ENCODE data around the gene WWOX. TPM values are rescaled to one million over a fixed set of nuclear protein-coding genes. Genes with fewer than 3 reads are reported as not detected.
A peak's percentile ranks its signal among the peaks of the same experiment; 100 is the strongest.

Gene WWOX
- total RNA-seq, 4 donors from 2014 or later: 135 to 209 (median 159) TPM

GRCh38 chr16:78284957-78285434, 185.5 kb downstream of the WWOX start:
- TF ChIP-seq CTCF (IDR thresholded peaks at IDR 0.05) (no peak), POLR2A (IDR thresholded peaks at IDR 0.05) (no peak)
- intact Hi-C loops (cut with DNase I): no loop called here
- 95 to 97% methylated on average over 3 of the region's 3 CpGs for WGBS, 2 donors
- H3K4me1 ChIP-seq: peaks cover 6 to 14% of the 10 kb centered on the region in 2 donors
- H3K27ac ChIP-seq: no peak overlapping the region
- DNase-seq: no peak
- H3K4me3 ChIP-seq (replicated peaks in 1 of 3): no peak overlapping the region
- no peaks in the 10 kb centered on the region for H3K36me3 ChIP-seq
- no peaks in the 10 kb centered on the region for H3K27me3 ChIP-seq
- H3K9me3 ChIP-seq: no peaks in the 10 kb centered on the region

GRCh38 chr16:78285437-78285922, 186.0 kb downstream of the WWOX start:
- Histone ChIP-seq H3K4me3 (replicated peaks in 1 of 3) (no peak overlapping the region), H3K4me1 (peaks cover 7 to 19% of the 10 kb centered on the region in 2 donors), H3K9me3 (no peaks in the 10 kb centered on the region), H3K27ac (no peak overlapping the region), H3K36me3 (no peaks in the 10 kb centered on the region), H3K27me3 (no peaks in the 10 kb centered on the region)
- 77 to 98% methylated on average over 6 of the region's 6 CpGs for WGBS, 2 donors
- intact Hi-C loops (cut with DNase I): no loop called here
- no peak for DNase-seq
- TF ChIP-seq POLR2A (IDR thresholded peaks at IDR 0.05): no peak
- no peak for TF ChIP-seq CTCF (IDR thresholded peaks at IDR 0.05)

- Histone ChIP-seq H3K27ac (no peak overlapping the region), H3K36me3 (no peaks in the 10 kb centered on the region), H3K4me3 (replicated peaks in 1 of 3) (no peak overlapping the region), H3K4me1 (peaks cover 13 to 25% of the 10 kb centered on the region in 2 donors), H3K27me3 (no peaks in the 10 kb centered on the region), H3K9me3 (no peaks in the 10 kb centered on the region)
- no peak for TF ChIP-seq POLR2A (IDR thresholded peaks at IDR 0.05)
- no peak for TF ChIP-seq CTCF (IDR thresholded peaks at IDR 0.05)
- no peak for DNase-seq
- 94 to 95% methylated on average over 4 of the region's 4 CpGs for WGBS, 2 donors
- intact Hi-C loops (cut with DNase I): no loop called here
Measured at GRCh38 chr16:78286065-78286464, 186.6 kb downstream of the WWOX start.

- no peak for TF ChIP-seq CTCF (IDR thresholded peaks at IDR 0.05)
- no peak for TF ChIP-seq POLR2A (IDR thresholded peaks at IDR 0.05)
- no peaks in the 10 kb centered on the region for H3K27me3 ChIP-seq
- no peak overlapping the region for H3K4me3 ChIP-seq (replicated peaks in 1 of 3)
- 60 to 89% methylated on average over 9 of the region's 9 CpGs for WGBS, 2 donors
- DNase-seq: peak in 1 of 2 donors; percentile 60
- H3K27ac ChIP-seq: peak overlapping the region in 1 of 3 donors; percentile 74
- H3K9me3 ChIP-seq: no peaks in the 10 kb centered on the region
- no peaks in the 10 kb centered on the region for H3K36me3 ChIP-seq
- intact Hi-C loops (cut with DNase I): no loop called here
- peaks cover 26 to 42% of the 10 kb centered on the region in 2 donors for H3K4me1 ChIP-seq
Measured at GRCh38 chr16:78288888-78289287, 189.4 kb downstream of the WWOX start.

- TF ChIP-seq POLR2A (IDR thresholded peaks at IDR 0.05): no peak
- Histone ChIP-seq H3K4me1 (peaks cover 26 to 42% of the 10 kb centered on the region in 2 donors), H3K9me3 (no peaks in the 10 kb centered on the region), H3K27ac (peak overlapping the region in 1 of 3 donors; percentile 74), H3K4me3 (replicated peaks in 1 of 3) (no peak overlapping the region), H3K27me3 (no peaks in the 10 kb centered on the region), H3K36me3 (no peaks in the 10 kb centered on the region)
- 62 to 85% methylated on average over 3 of the region's 3 CpGs for WGBS, 2 donors
- DNase-seq: no peak
- intact Hi-C loops (cut with DNase I): no loop called here
Measured at GRCh38 chr16:78289373-78289772, 189.9 kb downstream of the WWOX start.

All from thyroid gland (tissue), 4 donors.